ENCODE measurements around the gene APAF1.

APAF1 gene

DNA sequence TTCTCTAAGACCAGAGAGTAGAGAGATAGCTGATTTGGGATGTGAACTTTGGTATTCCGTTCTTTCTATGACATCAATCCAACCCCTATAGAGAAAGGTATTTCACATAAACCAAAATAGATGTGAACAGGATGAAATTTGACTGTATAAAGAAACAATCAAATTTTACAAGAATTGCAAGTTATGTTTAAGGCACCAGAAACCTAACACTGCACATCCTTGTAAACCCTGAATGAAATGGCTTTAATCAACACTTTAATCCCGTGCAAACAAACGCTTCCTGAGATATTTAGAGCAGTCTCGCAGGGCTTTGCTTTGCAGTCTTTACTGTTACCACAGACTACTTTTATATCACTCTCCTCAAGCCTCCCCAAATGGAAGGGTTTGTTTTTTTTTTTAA, 125.1 kb downstream of the APAF1 start:
- Histone ChIP-seq H3K27me3 (ENCODE audit: low read depth) (no peaks in the 10 kb centered on the region), H3K4me1 (no peaks in the 10 kb centered on the region), H3K36me3 (replicated peaks) (no peaks in the 10 kb centered on the region), H3K4me3 (no peak overlapping the region), H3K9me3 (no peaks in the 10 kb centered on the region)
- in situ Hi-C loops (cut with MboI; ENCODE audit: low sequenced_read_pairs) = no loop called here
- no peak for DNase-seq (ENCODE audit: low spot score in 2 of 2)

DNA sequence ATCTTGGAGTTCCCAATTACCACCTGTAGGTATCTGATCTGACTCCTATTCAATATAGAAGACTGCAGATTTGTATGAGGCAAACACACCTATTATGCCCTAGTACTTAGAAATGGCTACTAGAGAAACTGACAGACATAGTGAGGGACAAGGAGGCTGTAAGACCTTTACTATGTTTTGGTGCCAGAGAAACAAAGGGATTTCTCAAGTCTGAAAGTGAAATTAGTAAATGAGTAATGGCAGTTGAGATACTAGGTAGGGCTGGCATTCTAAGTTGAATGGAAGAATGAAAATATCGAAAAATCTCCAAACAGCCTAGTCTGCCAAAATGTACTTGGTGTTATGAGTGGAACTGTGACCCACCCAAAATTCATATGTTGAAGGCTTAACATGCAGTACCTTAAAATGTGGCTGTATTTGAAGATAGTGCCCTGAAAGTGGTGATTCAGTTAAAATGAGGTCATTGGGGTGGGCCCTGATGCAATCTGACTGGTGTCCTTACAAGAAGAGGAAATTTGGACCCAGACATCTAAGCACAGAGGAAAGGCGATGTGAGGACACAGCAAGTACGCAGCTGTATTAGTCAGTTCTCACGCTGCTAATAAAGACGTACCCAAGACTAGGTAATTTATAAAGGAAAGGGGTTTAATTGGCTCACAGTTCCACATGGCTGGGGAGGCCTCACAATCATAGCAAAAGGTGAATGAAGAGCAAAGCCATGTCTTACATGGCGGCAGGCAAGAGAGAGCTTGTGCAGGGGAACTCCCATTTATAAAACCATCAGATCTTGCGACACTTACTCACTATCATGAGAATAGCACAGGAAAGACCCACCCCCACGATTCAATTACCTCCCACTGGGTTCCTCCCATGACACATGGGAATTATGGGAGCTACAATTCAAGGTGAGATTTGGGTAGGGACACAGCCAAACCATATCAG, 127.0 kb downstream of the APAF1 start:
- in situ Hi-C loops (cut with MboI; ENCODE audit: low sequenced_read_pairs) = no loop called here
- H3K4me3 ChIP-seq = no peak overlapping the region
- H3K36me3 ChIP-seq (replicated peaks) = no peaks in the 10 kb centered on the region
- no peaks in the 10 kb centered on the region for H3K27me3 ChIP-seq (ENCODE audit: low read depth)
- no peaks in the 10 kb centered on the region for H3K4me1 ChIP-seq
- H3K9me3 ChIP-seq = no peaks in the 10 kb centered on the region
- no peak for DNase-seq (ENCODE audit: low spot score in 2 of 2)

DNA sequence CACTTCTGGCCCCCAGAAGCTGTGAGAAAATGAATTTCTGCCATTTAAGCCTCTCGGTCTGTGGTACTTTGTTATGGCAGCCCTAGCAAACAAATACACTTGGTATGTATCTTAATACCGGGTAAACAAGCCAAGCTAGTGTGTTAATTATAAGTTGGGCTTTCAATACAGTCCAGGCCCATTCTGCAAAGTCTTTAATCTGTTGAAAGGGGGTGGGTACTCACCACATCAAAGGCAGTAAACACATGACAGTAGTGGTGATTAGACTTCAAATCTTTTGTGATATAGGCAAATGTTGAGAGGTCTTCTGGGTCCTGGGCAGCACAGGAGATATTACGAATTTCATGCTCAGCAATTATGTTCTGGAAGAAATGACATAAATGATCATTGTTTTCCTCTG, 127.7 kb downstream of the APAF1 start:
- Histone ChIP-seq H3K9me3 (no peaks in the 10 kb centered on the region), H3K4me3 (no peak overlapping the region), H3K27me3 (ENCODE audit: low read depth) (no peaks in the 10 kb centered on the region), H3K36me3 (replicated peaks) (no peaks in the 10 kb centered on the region), H3K4me1 (no peaks in the 10 kb centered on the region)
- in situ Hi-C loops (cut with MboI; ENCODE audit: low sequenced_read_pairs) = no loop called here
- no peak for DNase-seq (ENCODE audit: low spot score in 2 of 2)

DNA sequence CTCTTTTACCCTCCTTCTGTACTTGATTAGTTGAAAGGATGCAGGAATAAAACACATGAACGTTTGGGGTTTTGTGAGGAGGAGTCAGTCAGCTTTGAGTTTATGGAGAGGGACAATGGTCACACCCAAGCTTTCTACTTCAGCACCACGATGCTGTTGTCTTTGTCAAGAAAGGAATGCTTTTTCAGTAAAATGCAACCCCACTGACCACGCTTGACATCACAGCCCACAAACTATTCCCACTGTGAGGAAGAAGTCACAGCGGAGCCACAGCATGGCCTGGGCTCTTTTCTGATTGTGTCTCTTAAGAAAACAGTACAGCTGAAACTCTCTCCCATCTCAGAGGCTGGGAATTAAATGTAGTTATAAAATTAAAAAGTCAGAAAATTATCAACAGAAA, 135.2 kb downstream of the APAF1 start:
- Histone ChIP-seq H3K4me3 (no peak overlapping the region), H3K9me3 (no peaks in the 10 kb centered on the region), H3K27me3 (ENCODE audit: low read depth) (peaks cover 7% of the 10 kb centered on the region; the same call in 1 of the 2 replicates), H3K4me1 (no peaks in the 10 kb centered on the region), H3K36me3 (replicated peaks) (no peaks in the 10 kb centered on the region)
- in situ Hi-C loops (cut with MboI; ENCODE audit: low sequenced_read_pairs) = no loop called here
- DNase-seq (ENCODE audit: low spot score in 2 of 2) = no peak

DNA sequence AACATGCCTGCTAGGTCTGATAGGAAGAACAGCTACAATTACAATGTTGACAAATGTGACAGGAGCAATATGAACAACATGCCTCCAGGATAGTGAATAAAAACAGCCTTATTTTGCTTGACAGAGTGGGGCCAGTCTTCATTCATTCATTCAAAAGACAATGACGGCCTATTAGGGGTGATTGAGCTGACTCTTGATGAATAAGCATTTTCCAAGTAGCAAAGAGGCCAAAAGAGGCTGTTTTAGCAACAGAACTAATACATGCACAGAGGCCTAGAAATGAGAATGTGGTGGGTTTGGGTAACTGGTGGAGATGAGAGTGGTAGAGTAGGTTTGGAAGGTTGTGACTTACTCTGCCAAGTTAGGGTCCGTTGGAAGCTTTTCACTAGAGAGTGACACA, 138.3 kb downstream of the APAF1 start:
- Histone ChIP-seq H3K36me3 (replicated peaks) (no peaks in the 10 kb centered on the region), H3K4me1 (no peaks in the 10 kb centered on the region), H3K27me3 (ENCODE audit: low read depth) (peaks cover 7% of the 10 kb centered on the region; the same call in 1 of the 2 replicates), H3K9me3 (no peaks in the 10 kb centered on the region), H3K4me3 (no peak overlapping the region)
- no peak for DNase-seq (ENCODE audit: low spot score in 2 of 2)
- in situ Hi-C loops (cut with MboI; ENCODE audit: low sequenced_read_pairs) = no loop called here
